AG09319 (cell line): ENCODE results near the gene ACTL10.
A peak's percentile ranks its signal among the peaks of the same experiment; 100 is the strongest.

Experiments used
- DNase-seq: peaks from one replicate; pipeline ENCODE4 v3.0.0-alpha.2; 2010; ENCODE audit warnings: low read depth; ENCODE audit errors: extremely low read depth
- CTCF ChIP-seq: IDR thresholded peaks from 2 replicates; pipeline ENCODE4 v1.5.1; 2011; ENCODE audit warnings: low read depth, mild to moderate bottlenecking, inconsistent platforms, low read length, moderate library complexity

The ACTL10 gene

GRCh38 chr20:33664762-33665144 lies 2.0 kb upstream of the ACTL10 start:
- DNase-seq, result no peak
- TF ChIP-seq CTCF, result no peak

DNA sequence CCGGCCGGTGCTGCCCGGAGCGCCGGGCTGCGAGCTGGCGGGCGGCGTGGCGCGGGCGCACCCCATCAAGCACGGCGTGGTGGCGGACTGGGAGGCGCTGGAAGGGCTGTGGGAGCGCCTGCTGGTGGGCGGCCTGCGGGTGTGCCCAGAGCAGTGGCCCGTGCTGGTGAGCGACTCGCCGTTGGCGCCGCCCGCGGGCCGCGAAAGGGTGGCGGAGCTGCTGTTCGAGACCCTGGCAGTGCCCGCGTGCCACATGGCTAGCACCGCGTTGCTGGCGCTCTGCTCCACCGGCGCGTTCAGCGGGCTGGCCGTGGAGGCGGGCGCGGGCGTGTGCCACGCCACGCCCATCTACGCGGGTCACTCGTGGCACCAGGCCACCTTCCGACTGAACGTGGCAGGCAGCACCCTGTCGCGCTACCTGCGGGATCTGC lies 517 bp downstream of the ACTL10 start:
- no peak for TF ChIP-seq CTCF
- DNase-seq, result no peak

DNA sequence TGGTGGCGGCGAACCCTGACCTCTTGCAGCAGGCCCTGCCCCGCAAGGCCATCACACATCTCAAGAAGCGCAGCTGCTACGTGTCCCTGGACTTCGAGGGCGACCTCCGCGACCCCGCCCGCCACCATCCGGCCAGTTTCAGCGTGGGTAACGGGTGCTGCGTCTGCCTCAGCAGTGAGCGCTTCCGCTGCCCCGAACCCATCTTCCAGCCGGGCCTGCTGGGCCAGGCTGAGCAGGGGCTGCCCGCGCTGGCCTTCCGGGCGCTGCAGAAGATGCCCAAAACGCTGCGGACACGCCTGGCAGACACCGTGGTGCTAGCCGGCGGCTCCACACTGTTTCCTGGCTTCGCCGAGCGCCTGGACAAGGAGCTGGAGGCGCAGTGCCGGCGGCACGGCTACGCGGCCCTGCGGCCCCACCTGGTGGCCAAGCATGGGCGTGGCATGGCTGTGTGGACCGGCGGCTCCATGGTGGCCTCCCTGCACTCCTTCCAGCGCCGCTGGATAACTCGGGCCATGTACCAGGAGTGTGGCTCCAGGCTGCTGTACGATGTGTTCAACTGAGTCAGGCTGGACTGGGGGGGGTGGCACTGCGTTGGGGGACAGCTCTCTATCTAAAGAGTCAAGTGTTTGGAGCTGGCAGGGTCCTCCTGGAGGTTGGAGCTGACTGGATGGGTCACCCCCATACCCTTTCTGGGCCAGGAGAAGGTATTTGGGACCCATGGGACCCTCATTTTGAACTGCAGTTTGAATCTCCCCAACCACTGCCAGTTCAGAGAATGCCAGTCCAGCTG lies 1.1 kb downstream of the ACTL10 start:
- peak; percentile 90 for TF ChIP-seq CTCF
- DNase-seq, result no peak

DNA sequence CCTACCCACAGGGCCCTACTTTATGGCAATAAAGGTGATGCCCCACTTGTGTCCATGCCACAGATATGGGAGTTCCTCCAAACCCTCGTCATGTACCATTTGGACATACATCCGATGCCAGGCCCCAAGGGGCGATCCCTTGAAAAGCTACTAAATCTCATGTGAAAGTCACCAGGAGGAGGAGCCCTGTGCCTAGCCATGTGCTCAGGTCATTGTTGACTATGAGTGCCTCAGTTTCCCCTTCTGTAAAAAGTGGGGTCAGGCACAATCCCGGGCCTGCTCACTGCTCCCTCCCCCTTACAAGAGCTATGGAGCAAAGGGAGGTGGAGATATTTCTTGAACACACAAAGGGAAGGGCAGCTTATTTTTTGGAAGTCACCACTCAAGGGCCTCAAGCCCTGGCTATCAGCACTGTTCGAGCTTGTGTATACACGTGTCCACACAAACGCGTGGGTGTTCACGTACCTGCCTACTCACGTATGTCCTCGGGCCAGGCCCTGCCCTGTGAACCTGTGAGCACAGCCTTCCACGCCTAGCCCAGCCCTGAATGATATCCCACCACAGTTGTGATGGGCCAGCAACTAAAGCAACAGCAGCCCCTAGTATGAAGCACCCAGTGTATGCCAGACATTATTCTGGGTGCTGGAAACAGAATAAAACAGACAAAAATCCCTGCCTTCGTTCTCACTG lies 1.9 kb downstream of the ACTL10 start:
- TF ChIP-seq CTCF, result no peak

GRCh38 chr20:33669224-33669623 lies 2.5 kb downstream of the ACTL10 start:
- no peak for DNase-seq
- no peak for TF ChIP-seq CTCF

More for the DNA sequence above, 1.9 kb downstream of the ACTL10 start:
- no peak for DNase-seq

DNA sequence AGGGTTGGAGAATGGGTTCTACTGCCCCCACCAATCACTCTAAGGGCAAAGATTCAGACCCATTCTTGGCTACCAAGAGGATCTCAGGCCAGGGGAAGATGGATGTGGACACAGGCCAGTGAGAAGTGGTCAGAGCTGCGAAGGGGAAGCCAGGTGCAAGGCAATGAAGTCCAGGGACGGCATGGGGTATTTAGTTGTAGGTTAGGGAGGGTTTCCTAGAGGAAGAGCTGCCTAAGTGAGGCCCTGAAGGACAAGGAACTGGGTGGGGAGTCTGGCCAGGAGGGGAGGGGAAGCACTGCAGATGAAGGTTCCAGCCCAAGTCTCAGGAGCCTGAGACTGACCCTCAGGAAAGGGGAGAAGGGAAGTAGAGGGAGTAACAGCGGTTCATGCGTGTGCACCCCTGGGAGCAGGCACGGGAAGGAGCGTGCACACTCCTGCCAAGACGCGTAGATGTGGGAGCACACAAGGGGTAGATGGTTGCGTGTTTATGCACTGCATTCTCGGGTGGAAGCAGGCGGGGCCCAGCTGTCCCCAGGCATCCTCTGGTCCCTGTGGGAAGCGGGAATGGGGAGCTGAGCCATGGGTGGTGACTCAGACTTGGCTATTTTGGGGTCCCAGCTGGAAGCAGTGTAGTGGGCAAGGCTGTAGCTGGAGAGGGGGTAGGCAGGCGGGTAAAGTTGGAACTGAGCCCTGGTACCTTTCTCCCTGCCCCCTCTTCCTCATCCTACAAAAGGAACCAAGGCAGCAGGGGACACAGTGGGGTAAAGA lies 3.3 kb downstream of the ACTL10 start:
- DNase-seq, result no peak
- TF ChIP-seq CTCF, result no peak
